Smooth muscle cell (in vitro differentiated cells): ENCODE data around the gene NT5E. TPM values are rescaled to one million over a fixed set of nuclear protein-coding genes. Genes with fewer than 3 reads are reported as not detected.

Experiments
- DNase-seq: peaks from one replicate; lab custom pipeline; 2025; ENCODE audit not compliant: unreplicated experiment; lab: John Stamatoyannopoulos, UW
- H2AFZ ChIP-seq: fragments of 200-600 bp; sonication (generic); 2 replicates; pipeline ENCODE4 v1.6.0; 2016; ENCODE audit warnings: antibody characterized with exemption, low read depth, mild to moderate bottlenecking
- H3F3A ChIP-seq: fragments of 200-600 bp; sonication (generic); 2 replicates; pipeline ENCODE4 v1.6.0; 2017; ENCODE audit warnings: antibody characterized with exemption, low read depth
- H3K27ac ChIP-seq: fragments of 200-600 bp; sonication (generic); 2 replicates; pipeline ENCODE4 v1.5.1; 2016; ENCODE audit warnings: low read depth, mild to moderate bottlenecking
- H3K27me3 ChIP-seq: fragments of 200-600 bp; sonication (generic); 2 replicates; pipeline ENCODE4 v1.6.1; 2016; ENCODE audit warnings: low read depth, mild to moderate bottlenecking
- H3K36me3 ChIP-seq: fragments of 200-600 bp; sonication (generic); 2 replicates; pipeline ENCODE4 v1.5.1; 2016; ENCODE audit warnings: low read depth
- H3K4me1 ChIP-seq: fragments of 200-600 bp; sonication (generic); 2 replicates; pipeline ENCODE4 v1.5.1; 2016; ENCODE audit warnings: low read depth
- H3K4me2 ChIP-seq: fragments of 200-600 bp; sonication (generic); 2 replicates; pipeline ENCODE4 v1.6.0; 2016; ENCODE audit warnings: mild to moderate bottlenecking
- H3K4me3 ChIP-seq: fragments of 200-600 bp; sonication (generic); 2 replicates; pipeline ENCODE4 v1.5.1; 2016; ENCODE audit warnings: mild to moderate bottlenecking
- H3K79me2 ChIP-seq: fragments of 200-600 bp; sonication (generic); 2 replicates; pipeline ENCODE4 v1.6.0; 2016; ENCODE audit warnings: low read depth, mild to moderate bottlenecking
- H3K9ac ChIP-seq: fragments of 200-600 bp; sonication (generic); 2 replicates; pipeline ENCODE4 v1.6.0; 2016; ENCODE audit warnings: low read depth
- H3K9me3 ChIP-seq: fragments of 200-600 bp; sonication (generic); replicated peaks from 2 replicates; pipeline ENCODE4 v1.5.1; 2016; ENCODE audit warnings: low read depth
- H4K20me1 ChIP-seq: fragments of 200-600 bp; sonication (generic); 2 replicates; pipeline ENCODE4 v1.6.0; 2016; ENCODE audit warnings: low read depth
- CTCF ChIP-seq: fragments of 200-600 bp; sonication (generic); IDR thresholded peaks from 2 replicates; pipeline ENCODE4 v1.5.1; 2017; ENCODE audit warnings: borderline replicate concordance, mild to moderate bottlenecking, antibody characterized with exemption; ENCODE audit not compliant: insufficient read depth, poor library complexity, severe bottlenecking
- WGBS: methylation state at CpG from one replicate; pipeline ENCODE4 v1.1.7; 2016; ENCODE audit warnings: low lambda C conversion rate; 5-methylcytosine and 5-hydroxymethylcytosine counted together
- polyA plus RNA-seq: library from polyadenylated mRNA; unstranded; fragments of >200 nt; fragmentation: Nextera tagmentation; extraction: Ambion mirVana; gene quantifications from 2 replicates; pipeline ENCODE4 v1.2.1, GENCODE V29; 2016
- total RNA-seq: library from RNA; depleted of rRNA; stranded (reverse); fragments of >200 nt; gene quantifications from 2 replicates; pipeline ENCODE4 v1.2.3, GENCODE V29; 2014

The NT5E gene
- total and polyA plus RNA-seq, 2 experiments from 2014 or later = 88.6 to 124 TPM

GRCh38 chr6:85436939-85437495 is 12.9 kb upstream of the NT5E start:
- Histone ChIP-seq H2AFZ (no peak overlapping the region), H3K4me3 (no peak overlapping the region), H3K36me3 (no peaks in the 10 kb centered on the region), H3F3A (no peaks in the 10 kb centered on the region), H3K27me3 (no peaks in the 10 kb centered on the region), H3K27ac (peak overlapping the region; percentile 65), H3K4me2 (no peak overlapping the region), H3K79me2 (no peaks in the 10 kb centered on the region), H3K9ac (peak overlapping the region; percentile 26), H3K9me3 (no peaks in the 10 kb centered on the region), H3K4me1 (no peaks in the 10 kb centered on the region), H4K20me1 (no peaks in the 10 kb centered on the region)
- no peak for DNase-seq
- WGBS = 55% methylated on average over 5 of the region's 5 CpGs
- no peak for TF ChIP-seq CTCF

- no peak overlapping the region for H3K27ac ChIP-seq
- DNase-seq = no peak
- no peak overlapping the region for H3K4me2 ChIP-seq
- H3K9ac ChIP-seq = no peak overlapping the region
- H3K4me1 ChIP-seq = no peaks in the 10 kb centered on the region
- H2AFZ ChIP-seq = no peak overlapping the region
- TF ChIP-seq CTCF = no peak
- H3K36me3 ChIP-seq = no peaks in the 10 kb centered on the region
- H3K9me3 ChIP-seq = no peaks in the 10 kb centered on the region
- peaks cover 6% of the 10 kb centered on the region for H3K79me2 ChIP-seq
- no peak overlapping the region for H3K4me3 ChIP-seq
- no peaks in the 10 kb centered on the region for H4K20me1 ChIP-seq
- H3K27me3 ChIP-seq = no peaks in the 10 kb centered on the region
- H3F3A ChIP-seq = no peaks in the 10 kb centered on the region
- 86% methylated on average over 1 of the region's 1 CpG for WGBS
Observed at GRCh38 chr6:85443349-85444117, 6.3 kb upstream of the NT5E start.

GRCh38 chr6:85449388-85449817 is 480 bp upstream of the NT5E start:
- Histone ChIP-seq H3K4me1 (no peaks in the 10 kb centered on the region), H2AFZ (peak overlapping the region; percentile 89), H3K4me3 (peak overlapping the region; percentile 81), H3K36me3 (no peaks in the 10 kb centered on the region), H4K20me1 (peaks cover 29% of the 10 kb centered on the region), H3K4me2 (peak overlapping the region; percentile 97), H3K9me3 (no peaks in the 10 kb centered on the region), H3K79me2 (peaks cover 51% of the 10 kb centered on the region), H3K9ac (peak overlapping the region; percentile 90), H3F3A (no peaks in the 10 kb centered on the region), H3K27me3 (no peaks in the 10 kb centered on the region), H3K27ac (peak overlapping the region; percentile 90)
- TF ChIP-seq CTCF = no peak
- no peak for DNase-seq
- WGBS = 2% methylated on average over 24 of the region's 24 CpGs
